Activated CD8-positive, alpha-beta memory T cell treated with anti-CD3 and anti-CD28 coated beads for 36 hours (primary cell): ENCODE data around the gene HCN1. TPM values are rescaled to one million over a fixed set of nuclear protein-coding genes. Genes with fewer than 3 reads are reported as not detected.
"Not testable (repeated sequence)": the region's sequence is repeated elsewhere in the genome, so short reads cannot be mapped to it uniquely, and the experiment has no call there.

Source experiments
- CTCF ChIA-PET: fragments of 350-600 bp; sonication (Branson Sonifier 250); formaldehyde crosslinking; loops from one replicate; lab custom pipeline; 2021; ENCODE audit warnings: antibody characterized with exemption; lab: Charles Lee
- POLR2A ChIA-PET: fragments of 350-600 bp; sonication (Branson Sonifier 250); formaldehyde crosslinking; loops from one replicate; lab custom pipeline; 2021; ENCODE audit warnings: antibody characterized with exemption; lab: Charles Lee
- total RNA-seq, 2 experiments: library from RNA; stranded (reverse); gene quantifications; one replicate each; pipeline ENCODE4 v1.2.3, GENCODE V29; 2021

Gene HCN1
- total RNA-seq, 2 experiments from 2014 or later, result not detected

GRCh38 chr5:45336464-45336863 lies 359.7 kb downstream of the HCN1 start:
- CTCF ChIA-PET, result no interaction called here

GRCh38 chr5:45335978-45336377 lies 360.2 kb downstream of the HCN1 start:
- ChIA-PET POLR2A (no interaction called here), CTCF (no interaction called here)

More at GRCh38 chr5:45336464-45336863, 359.7 kb downstream of the HCN1 start:
- POLR2A ChIA-PET, result no interaction called here

DNA sequence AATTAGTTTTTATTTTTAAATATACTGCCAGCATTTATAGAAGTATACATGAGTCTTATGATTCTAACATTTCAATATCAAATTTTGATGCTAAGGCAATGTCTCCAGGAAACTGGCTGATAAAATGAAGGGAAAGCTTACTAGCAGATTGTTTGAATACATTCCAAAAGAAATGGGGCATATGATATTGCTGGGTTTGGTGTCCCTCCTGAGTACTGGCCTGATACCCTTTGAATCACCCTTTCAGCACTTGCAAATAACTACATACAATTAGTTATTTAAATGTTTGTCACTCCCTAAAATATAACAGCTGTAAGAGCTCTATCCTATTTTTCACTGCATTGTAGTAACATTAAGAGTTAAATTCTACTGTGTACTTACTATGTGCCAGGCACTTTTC lies 360.8 kb downstream of the HCN1 start:
- CTCF ChIA-PET, result no interaction called here
- POLR2A ChIA-PET, result no interaction called here

- ChIA-PET CTCF (no interaction called here), POLR2A (no interaction called here)
These were observed 361.2 kb downstream of the HCN1 start for GRCh38 chr5:45334939-45335338.

DNA sequence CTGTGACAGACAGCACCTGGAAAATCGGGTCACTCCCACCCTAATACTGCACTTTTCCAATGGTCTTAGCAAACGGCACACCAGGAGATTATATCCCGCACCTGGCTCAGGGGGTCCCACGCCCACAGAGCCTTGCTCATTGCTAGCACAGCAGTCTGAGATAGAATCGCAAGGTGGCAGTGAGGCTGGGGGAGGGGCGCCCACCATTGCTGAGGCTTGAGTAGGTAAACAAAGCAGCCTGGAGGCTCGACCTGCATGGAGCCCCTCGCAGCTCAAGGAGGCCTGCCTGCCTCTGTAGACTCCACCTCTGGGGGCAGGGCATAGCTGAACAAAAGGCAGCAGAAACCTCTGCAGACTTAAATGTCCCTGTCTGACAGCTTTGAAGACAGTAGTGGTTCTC lies 383.6 kb downstream of the HCN1 start:
- POLR2A ChIA-PET, CTCF ChIA-PET: not testable (repeated sequence)

- CTCF ChIA-PET, result no interaction called here
- POLR2A ChIA-PET, result no interaction called here
These were observed 400.9 kb downstream of the HCN1 start for GRCh38 chr5:45295231-45295630.

DNA sequence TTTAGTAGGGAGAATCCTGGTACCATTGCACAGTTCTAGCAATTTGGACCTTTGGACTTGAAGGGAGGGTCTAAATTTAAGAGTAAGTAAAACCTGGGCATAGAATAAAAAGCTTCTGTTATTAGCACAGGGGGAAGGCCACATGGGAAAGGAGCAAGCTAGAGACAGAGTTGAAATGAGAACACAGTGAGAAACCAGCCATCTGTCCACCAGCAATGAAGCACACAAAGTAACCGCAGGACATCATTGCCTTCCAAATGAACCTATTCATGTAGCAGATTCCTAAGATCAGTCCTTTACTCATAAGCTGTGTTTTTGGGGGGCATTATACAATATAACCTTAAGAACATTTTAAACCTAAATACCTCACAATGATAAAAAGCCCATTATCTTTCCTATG lies 407.4 kb downstream of the HCN1 start:
- ChIA-PET POLR2A (no interaction called here), CTCF (no interaction called here)

DNA sequence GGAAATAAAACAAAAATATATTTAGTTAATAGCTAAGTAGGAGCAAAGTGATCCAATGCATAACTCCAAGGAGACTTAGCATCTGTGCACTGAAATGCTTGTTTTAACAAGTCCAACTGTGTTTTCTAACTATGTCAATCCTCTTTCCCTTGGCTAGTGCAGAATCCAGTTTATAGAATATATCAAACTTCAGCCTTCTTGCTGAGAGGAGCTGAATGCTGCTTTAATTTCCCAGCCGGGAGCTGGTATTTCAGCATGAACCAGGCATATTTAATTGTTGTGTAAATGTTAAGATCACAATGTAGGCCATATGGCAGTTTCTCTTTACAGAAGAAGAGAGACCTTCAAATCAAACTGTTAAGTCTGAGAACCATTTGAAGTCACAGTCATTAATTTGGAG lies 411.7 kb downstream of the HCN1 start:
- POLR2A ChIA-PET, result no interaction called here
- CTCF ChIA-PET, result no interaction called here

DNA sequence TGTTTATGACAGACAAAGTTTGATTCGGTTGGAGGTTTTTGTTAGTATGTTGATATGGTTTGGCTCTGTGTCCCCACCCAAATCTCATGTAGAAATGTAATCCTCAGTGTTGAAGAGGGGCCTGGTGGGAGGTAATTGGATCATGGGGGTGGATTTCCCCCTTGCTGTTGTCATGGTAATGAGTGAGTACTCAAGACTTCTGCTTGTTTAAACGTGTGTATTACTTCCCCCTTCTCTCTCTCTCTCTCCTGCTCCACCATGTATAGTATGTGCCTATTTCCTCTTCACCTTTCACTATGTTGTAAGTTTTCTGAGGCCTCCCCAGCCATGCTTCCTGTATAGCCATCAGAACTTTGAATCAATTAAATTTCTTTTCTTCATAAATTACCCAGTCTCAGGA lies 415.1 kb downstream of the HCN1 start:
- ChIA-PET POLR2A (no interaction called here), CTCF (no interaction called here)

DNA sequence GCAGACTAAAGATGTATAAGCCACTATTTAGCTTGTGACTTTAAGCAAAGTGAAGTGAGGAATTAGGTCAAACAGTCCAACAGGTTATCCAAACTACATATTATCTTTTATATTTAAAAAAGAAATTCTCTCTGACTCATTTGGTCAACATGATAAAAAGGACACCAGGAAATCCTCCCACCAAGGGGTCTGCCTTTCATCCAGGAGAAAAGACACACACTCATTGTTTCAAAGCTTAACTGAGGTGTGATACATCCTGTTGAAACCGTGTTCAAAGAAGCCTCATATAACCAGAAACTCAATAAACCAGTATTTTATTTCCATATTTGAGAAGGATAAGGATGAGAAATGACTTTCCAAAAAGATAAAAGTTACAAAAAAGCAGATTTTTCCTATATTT lies 417.1 kb downstream of the HCN1 start:
- ChIA-PET POLR2A (no interaction called here), CTCF (no interaction called here)

GRCh38 chr5:45277860-45278259 lies 418.3 kb downstream of the HCN1 start:
- ChIA-PET CTCF (no interaction called here), POLR2A (no interaction called here)

DNA sequence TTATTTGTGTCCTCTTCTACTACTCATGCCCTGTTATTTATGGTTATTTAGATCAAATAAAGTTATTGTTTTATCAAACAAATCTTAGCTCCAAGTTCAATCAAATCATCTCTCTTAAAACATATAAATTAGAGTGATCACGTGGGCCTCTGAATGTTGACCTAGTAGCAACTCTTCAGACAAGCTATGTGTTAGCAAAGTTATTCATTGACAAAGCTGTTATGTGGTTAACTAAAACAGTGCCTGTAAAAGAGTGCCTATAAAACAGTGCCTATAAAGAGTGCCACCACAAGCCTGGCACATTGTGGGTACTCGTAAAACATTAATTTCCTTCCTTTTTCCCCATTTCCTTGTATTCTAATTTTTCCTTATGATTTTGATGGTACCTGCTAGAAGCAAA lies 421.9 kb downstream of the HCN1 start:
- ChIA-PET CTCF (no interaction called here), POLR2A (no interaction called here)

- CTCF ChIA-PET, result no interaction called here
- POLR2A ChIA-PET, result no interaction called here
These were observed 424.6 kb downstream of the HCN1 start for GRCh38 chr5:45271626-45272025.

DNA sequence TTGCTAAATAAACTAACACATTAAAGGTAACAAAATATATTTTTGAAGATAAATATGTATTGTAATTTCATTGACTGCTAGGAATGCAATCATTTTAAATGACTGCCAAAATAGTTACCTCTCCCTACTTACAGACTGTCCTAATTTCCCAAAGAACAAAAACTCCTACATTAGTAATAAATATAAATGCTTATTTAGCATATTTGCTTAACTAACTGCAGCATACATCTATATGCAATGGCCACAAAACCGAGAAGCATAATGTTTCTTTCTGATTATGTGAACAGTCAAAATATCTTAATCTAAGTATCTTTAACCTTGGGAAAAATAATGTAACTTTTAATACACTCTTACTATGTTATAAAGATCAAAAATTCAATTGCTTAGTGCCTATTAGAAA lies 431.7 kb downstream of the HCN1 start:
- POLR2A ChIA-PET, result no interaction called here
- CTCF ChIA-PET, result no interaction called here

DNA sequence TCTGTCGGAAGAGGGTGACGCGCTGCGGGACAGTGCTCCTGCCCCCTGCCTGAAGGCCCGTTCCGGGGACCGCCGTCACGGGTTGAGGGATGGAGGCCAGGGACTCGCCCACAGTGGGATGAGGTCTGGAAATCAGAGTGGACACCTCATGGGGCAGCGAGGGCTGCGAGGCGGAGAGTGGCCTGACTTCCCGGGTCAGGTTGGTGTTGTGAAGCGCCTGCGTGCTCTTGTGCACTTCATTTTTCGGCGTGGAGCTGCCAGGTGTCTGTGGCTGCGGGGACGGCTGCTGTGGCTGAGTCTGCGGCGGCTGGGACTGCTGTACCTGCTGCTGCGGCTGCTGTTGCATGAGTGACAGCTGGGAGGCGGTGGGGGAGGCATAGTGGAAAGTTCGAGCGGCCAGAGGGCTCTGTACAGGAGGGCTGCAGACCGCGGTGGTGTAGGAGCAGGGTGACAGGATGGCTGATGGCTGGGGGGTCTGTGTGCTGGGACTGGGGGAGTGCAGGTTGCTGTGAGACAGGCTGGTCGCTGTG lies 434.1 kb downstream of the HCN1 start:
- ChIA-PET POLR2A (no interaction called here), CTCF (no interaction called here)

DNA sequence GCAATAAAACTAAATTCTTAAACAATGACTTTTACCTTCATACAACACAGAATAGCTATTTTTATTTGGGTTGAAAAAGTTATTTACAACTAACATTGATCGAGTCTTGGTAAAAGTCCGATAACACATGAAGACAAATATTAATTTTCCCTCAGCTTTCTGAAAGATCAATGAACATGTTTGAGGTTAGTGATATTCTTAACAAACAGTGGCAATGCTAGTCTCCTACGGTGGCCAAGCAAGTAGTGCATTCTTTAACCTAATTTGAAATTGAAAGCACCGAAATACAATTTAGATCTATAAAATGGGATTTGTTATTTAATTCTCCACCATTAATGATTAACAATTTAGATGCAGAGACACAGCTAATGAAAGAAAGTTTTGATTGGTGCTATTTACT lies 435.1 kb downstream of the HCN1 start:
- POLR2A ChIA-PET, result no interaction called here
- CTCF ChIA-PET, result no interaction called here

DNA sequence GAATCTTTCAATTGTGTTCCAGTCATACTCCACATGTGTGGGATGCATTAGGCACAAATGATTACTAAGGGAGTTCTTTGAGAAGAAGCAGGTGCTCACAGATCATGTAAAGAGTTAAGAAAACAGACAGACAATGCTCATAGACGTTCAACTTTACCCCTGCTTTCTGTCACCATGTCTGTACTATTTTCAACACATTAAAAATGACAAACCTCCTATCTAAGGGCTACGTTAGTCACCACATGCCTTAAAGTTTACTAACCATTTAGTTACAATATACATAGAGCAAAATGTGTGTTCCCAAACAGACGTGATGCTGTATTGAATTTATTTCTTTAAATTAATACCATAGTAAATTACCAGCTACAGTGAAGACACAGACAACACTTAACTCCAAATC lies 435.9 kb downstream of the HCN1 start:
- ChIA-PET CTCF (no interaction called here), POLR2A (no interaction called here)

GRCh38 chr5:45252978-45253377 lies 443.2 kb downstream of the HCN1 start:
- ChIA-PET CTCF (no interaction called here), POLR2A (no interaction called here)

- ChIA-PET CTCF (no interaction called here), POLR2A (no interaction called here)
These were observed 443.6 kb downstream of the HCN1 start for GRCh38 chr5:45252541-45252940.

GRCh38 chr5:45225571-45226031 lies 470.6 kb downstream of the HCN1 start:
- POLR2A ChIA-PET, result no interaction called here

GRCh38 chr5:45205403-45205961 lies 490.7 kb downstream of the HCN1 start:
- CTCF ChIA-PET, result no interaction called here
- POLR2A ChIA-PET, result no interaction called here

More at GRCh38 chr5:45225571-45226031, 470.6 kb downstream of the HCN1 start:
- CTCF ChIA-PET, result no interaction called here
